WTC11 (cell line): ENCODE measurements around the gene SLC4A1AP.

Experiments
- ETV6 ChIP-seq: sonication (generic); formaldehyde crosslinking; IDR thresholded peaks from 2 replicates; pipeline ENCODE4 v1.8.1; 2022; ENCODE audit warnings: mild to moderate bottlenecking, missing genetic modification reagents
- JUN ChIP-seq: sonication (generic); formaldehyde crosslinking; IDR thresholded peaks from 2 replicates; pipeline ENCODE4 v1.8.0; 2023; ENCODE audit warnings: mild to moderate bottlenecking, missing genetic modification reagents
- MAX ChIP-seq: sonication (generic); formaldehyde crosslinking; IDR thresholded peaks from 2 replicates; pipeline ENCODE4 v1.8.0; 2022; ENCODE audit warnings: mild to moderate bottlenecking, missing genetic modification reagents
- RELA ChIP-seq: sonication (generic); formaldehyde crosslinking; IDR thresholded peaks from 2 replicates; pipeline ENCODE4 v1.8.1; 2022; ENCODE audit warnings: missing genetic modification reagents, mild to moderate bottlenecking, borderline replicate concordance
- TCF7 ChIP-seq: sonication (generic); formaldehyde crosslinking; IDR thresholded peaks from 2 replicates; pipeline ENCODE4 v1.8.0; 2022; ENCODE audit warnings: mild to moderate bottlenecking, low read depth, missing genetic modification reagents, moderate library complexity
- TEAD1 ChIP-seq: sonication (generic); formaldehyde crosslinking; IDR thresholded peaks from 2 replicates; pipeline ENCODE4 v1.8.0; 2022; ENCODE audit warnings: mild to moderate bottlenecking, missing genetic modification reagents
- TF ChIP-seq, protein P1 (sequence below): fragments of 250-450 bp; sonication (Bioruptor Pico); IDR thresholded peaks from 2 replicates; pipeline ENCODE4 v1.9.0; 2021; ENCODE audit warnings: mild to moderate bottlenecking
- TF ChIP-seq, protein P2 (sequence below): fragments of 200-600 bp; IDR thresholded peaks from 2 replicates; pipeline ENCODE4 v1.8.0; 2022; ENCODE audit warnings: antibody characterized with exemption
- TF ChIP-seq, protein P3 (sequence below): sonication (generic); formaldehyde crosslinking; IDR thresholded peaks from 2 replicates; pipeline ENCODE4 v1.8.0; 2022; ENCODE audit warnings: missing genetic modification reagents

- TF ChIP-seq, protein P1, sequence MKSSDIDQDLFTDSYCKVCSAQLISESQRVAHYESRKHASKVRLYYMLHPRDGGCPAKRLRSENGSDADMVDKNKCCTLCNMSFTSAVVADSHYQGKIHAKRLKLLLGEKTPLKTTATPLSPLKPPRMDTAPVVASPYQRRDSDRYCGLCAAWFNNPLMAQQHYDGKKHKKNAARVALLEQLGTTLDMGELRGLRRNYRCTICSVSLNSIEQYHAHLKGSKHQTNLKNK, result no peak
- no peak for TF ChIP-seq TCF7 (CRISPR knock-in tag)
- TF ChIP-seq JUN, result no peak
- TF ChIP-seq MAX (CRISPR knock-in tag), result no peak
- TF ChIP-seq TEAD1, result no peak
- TF ChIP-seq RELA (CRISPR knock-in tag), result no peak
- TF ChIP-seq, protein P2, sequence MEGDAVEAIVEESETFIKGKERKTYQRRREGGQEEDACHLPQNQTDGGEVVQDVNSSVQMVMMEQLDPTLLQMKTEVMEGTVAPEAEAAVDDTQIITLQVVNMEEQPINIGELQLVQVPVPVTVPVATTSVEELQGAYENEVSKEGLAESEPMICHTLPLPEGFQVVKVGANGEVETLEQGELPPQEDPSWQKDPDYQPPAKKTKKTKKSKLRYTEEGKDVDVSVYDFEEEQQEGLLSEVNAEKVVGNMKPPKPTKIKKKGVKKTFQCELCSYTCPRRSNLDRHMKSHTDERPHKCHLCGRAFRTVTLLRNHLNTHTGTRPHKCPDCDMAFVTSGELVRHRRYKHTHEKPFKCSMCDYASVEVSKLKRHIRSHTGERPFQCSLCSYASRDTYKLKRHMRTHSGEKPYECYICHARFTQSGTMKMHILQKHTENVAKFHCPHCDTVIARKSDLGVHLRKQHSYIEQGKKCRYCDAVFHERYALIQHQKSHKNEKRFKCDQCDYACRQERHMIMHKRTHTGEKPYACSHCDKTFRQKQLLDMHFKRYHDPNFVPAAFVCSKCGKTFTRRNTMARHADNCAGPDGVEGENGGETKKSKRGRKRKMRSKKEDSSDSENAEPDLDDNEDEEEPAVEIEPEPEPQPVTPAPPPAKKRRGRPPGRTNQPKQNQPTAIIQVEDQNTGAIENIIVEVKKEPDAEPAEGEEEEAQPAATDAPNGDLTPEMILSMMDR, result no peak
- TF ChIP-seq ETV6 (CRISPR knock-in tag), result no peak
- TF ChIP-seq, protein P3, sequence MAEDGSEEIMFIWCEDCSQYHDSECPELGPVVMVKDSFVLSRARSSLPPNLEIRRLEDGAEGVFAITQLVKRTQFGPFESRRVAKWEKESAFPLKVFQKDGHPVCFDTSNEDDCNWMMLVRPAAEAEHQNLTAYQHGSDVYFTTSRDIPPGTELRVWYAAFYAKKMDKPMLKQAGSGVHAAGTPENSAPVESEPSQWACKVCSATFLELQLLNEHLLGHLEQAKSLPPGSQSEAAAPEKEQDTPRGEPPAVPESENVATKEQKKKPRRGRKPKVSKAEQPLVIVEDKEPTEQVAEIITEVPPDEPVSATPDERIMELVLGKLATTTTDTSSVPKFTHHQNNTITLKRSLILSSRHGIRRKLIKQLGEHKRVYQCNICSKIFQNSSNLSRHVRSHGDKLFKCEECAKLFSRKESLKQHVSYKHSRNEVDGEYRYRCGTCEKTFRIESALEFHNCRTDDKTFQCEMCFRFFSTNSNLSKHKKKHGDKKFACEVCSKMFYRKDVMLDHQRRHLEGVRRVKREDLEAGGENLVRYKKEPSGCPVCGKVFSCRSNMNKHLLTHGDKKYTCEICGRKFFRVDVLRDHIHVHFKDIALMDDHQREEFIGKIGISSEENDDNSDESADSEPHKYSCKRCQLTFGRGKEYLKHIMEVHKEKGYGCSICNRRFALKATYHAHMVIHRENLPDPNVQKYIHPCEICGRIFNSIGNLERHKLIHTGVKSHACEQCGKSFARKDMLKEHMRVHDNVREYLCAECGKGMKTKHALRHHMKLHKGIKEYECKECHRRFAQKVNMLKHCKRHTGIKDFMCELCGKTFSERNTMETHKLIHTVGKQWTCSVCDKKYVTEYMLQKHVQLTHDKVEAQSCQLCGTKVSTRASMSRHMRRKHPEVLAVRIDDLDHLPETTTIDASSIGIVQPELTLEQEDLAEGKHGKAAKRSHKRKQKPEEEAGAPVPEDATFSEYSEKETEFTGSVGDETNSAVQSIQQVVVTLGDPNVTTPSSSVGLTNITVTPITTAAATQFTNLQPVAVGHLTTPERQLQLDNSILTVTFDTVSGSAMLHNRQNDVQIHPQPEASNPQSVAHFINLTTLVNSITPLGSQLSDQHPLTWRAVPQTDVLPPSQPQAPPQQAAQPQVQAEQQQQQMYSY (CRISPR knock-in tag), result no peak
Measured at GRCh38 chr2:27739058-27739373, 75.3 kb downstream of the SLC4A1AP start.
